HepG2 (cell line): ENCODE results near the gene ZNF318. TPM values are rescaled to one million over a fixed set of nuclear protein-coding genes. Genes with fewer than 3 reads are reported as not detected.
A peak's percentile ranks its signal among the peaks of the same experiment; 100 is the strongest.

ENCODE experiments used
- CENPX ChIP-seq: sonication (generic); formaldehyde crosslinking; IDR thresholded peaks from 2 replicates; pipeline ENCODE4 v1.9.0; 2021; ENCODE audit warnings: mild to moderate bottlenecking, missing genetic modification reagents, moderate library complexity
- FLYWCH1 ChIP-seq: sonication (generic); formaldehyde crosslinking; IDR thresholded peaks from 2 replicates; pipeline ENCODE4 v1.8.1; 2023; ENCODE audit warnings: mild to moderate bottlenecking, missing genetic modification reagents
- KLF12 ChIP-seq: sonication (generic); formaldehyde crosslinking; IDR thresholded peaks from 2 replicates; pipeline ENCODE4 v1.4.0; 2020; ENCODE audit warnings: missing genetic modification reagents, borderline replicate concordance
- NFE2 ChIP-seq: sonication (generic); formaldehyde crosslinking; IDR thresholded peaks from 2 replicates; pipeline ENCODE4 v1.4.0; 2020; ENCODE audit warnings: missing genetic modification reagents
- ZFAT ChIP-seq: sonication (generic); formaldehyde crosslinking; conservative IDR thresholded peaks from 2 replicates; pipeline ENCODE4 v1.8.1; 2023; ENCODE audit warnings: missing genetic modification reagents, inconsistent platforms
- ZNF235 ChIP-seq: sonication (generic); formaldehyde crosslinking; IDR thresholded peaks from 2 replicates; pipeline ENCODE4 v1.8.1; 2023; ENCODE audit warnings: mild to moderate bottlenecking, missing genetic modification reagents, borderline replicate concordance
- ZNF3 ChIP-seq: IDR thresholded peaks from 2 replicates; pipeline ENCODE4 v1.7.0; 2017; ENCODE audit warnings: inconsistent platforms
- ZNF354B ChIP-seq: sonication (generic); formaldehyde crosslinking; IDR thresholded peaks from 2 replicates; pipeline ENCODE4 v1.8.0; 2022; ENCODE audit warnings: mild to moderate bottlenecking, missing genetic modification reagents
- ZNF484 ChIP-seq: sonication (generic); formaldehyde crosslinking; IDR thresholded peaks from 2 replicates; pipeline ENCODE4 v1.5.1; 2020; ENCODE audit warnings: mild to moderate bottlenecking, low read depth, missing genetic modification reagents, borderline replicate concordance
- ZNF530 ChIP-seq: sonication (generic); formaldehyde crosslinking; IDR thresholded peaks from 2 replicates; pipeline ENCODE4 v1.5.0; 2020; ENCODE audit warnings: low read depth, mild to moderate bottlenecking, missing genetic modification reagents
- ZNF629 ChIP-seq: sonication (generic); formaldehyde crosslinking; conservative IDR thresholded peaks from 2 replicates; pipeline ENCODE4 v1.5.0; 2020; ENCODE audit warnings: missing genetic modification reagents
- ZNF670 ChIP-seq: sonication (generic); formaldehyde crosslinking; IDR thresholded peaks from 2 replicates; pipeline ENCODE4 v1.8.0; 2022; ENCODE audit warnings: mild to moderate bottlenecking, missing genetic modification reagents, borderline replicate concordance
- ZNF713 ChIP-seq: sonication (generic); formaldehyde crosslinking; IDR thresholded peaks from 2 replicates; pipeline ENCODE4 v1.4.0; 2020; ENCODE audit warnings: mild to moderate bottlenecking, missing genetic modification reagents
- ZNF773 ChIP-seq: sonication (generic); formaldehyde crosslinking; IDR thresholded peaks from 2 replicates; pipeline ENCODE4 v1.4.0; 2020; ENCODE audit warnings: missing genetic modification reagents, borderline replicate concordance
- polyA plus RNA-seq, 8 experiments: library from polyadenylated mRNA; depleted of rRNA in 3 of 8; stranded (reverse) in 7 of 8; unstranded in 1 of 8; fragments of >200 nt; fragmentation: Illumina TruSeq in 4 of 8; extraction: Trizol in 4 of 8; gene quantifications; 2 replicates each; pipeline versions ENCODE4 v1.2.1 to v1.2.3, GENCODE V29; 2011 to 2016; ENCODE audit warnings: low read depth in 4 of 8, missing spikeins in 1 of 8, mixed read lengths in 1 of 8; ENCODE audit not compliant: insufficient read depth in 1 of 8
- total RNA-seq, 5 experiments: library from RNA; depleted of rRNA; stranded (reverse); fragments of >200 nt; fragmentation: Illumina TruSeq; extraction: Trizol; gene quantifications; 2 replicates each; pipeline ENCODE4 v1.2.3, GENCODE V29; 2016; ENCODE audit warnings: low read depth in 1 of 5
- TF ChIP-seq, protein P1 (sequence below): sonication (generic); formaldehyde crosslinking; IDR thresholded peaks from 2 replicates; pipeline ENCODE4 v1.5.0; 2020; ENCODE audit warnings: missing genetic modification reagents
- TF ChIP-seq, protein P2 (sequence below): sonication (generic); formaldehyde crosslinking; IDR thresholded peaks from 2 replicates; pipeline ENCODE4 v1.4.0; 2020; ENCODE audit warnings: mild to moderate bottlenecking, missing genetic modification reagents
- TF ChIP-seq, protein P3 (sequence below): IDR thresholded peaks from 2 replicates; pipeline ENCODE4 v1.6.1; 2016; ENCODE audit warnings: mild to moderate bottlenecking
- TF ChIP-seq, protein P4 (sequence below): sonication (generic); formaldehyde crosslinking; IDR thresholded peaks from 2 replicates; pipeline ENCODE4 v1.4.0; 2020; ENCODE audit warnings: low read depth, mild to moderate bottlenecking, missing genetic modification reagents
- TF ChIP-seq, protein P5 (sequence below): sonication (generic); formaldehyde crosslinking; IDR thresholded peaks from 2 replicates; pipeline ENCODE4 v1.4.0; 2020; ENCODE audit warnings: missing genetic modification reagents, borderline replicate concordance
- TF ChIP-seq, protein P6 (sequence below): sonication (generic); formaldehyde crosslinking; IDR thresholded peaks from 2 replicates; pipeline ENCODE4 v1.5.0; 2020; ENCODE audit warnings: missing genetic modification reagents, mild to moderate bottlenecking, borderline replicate concordance

The ZNF318 gene
- total and polyA plus RNA-seq, 2 of the 13 experiments (the other 11 are each of a cell fraction or from before 2014, with no cell fraction given) = 13.0 to 14.5 TPM

DNA sequence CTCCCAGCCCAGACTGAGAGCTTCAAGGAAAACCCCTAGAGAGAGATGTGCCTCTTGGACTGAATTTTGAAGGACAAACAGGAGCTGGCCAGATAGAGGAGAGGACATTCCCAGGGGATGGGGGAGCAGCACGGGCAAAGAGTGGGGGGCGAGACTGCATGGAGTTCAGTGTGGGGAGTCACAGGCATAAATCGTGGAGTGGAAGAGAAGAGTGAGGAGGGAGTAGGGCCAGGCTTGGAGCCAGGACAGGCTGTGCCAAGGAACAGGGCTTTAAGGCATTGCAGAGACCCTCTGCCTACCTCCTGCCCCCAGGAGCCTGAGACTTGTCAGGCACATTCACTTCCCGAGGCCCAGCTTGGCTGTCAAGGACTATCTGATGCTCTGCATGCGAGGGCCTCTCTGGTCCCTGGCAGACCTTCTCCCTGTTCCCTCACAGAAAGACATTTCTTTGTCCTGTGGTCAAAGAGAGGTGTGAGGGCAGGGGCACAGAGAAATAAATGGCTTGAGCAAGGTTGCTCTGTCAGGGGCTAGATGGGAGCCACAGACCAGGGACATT is 76.6 kb downstream of the ZNF318 start (continued):
- no peak for TF ChIP-seq ZNF3 (CRISPR knock-in tag)
- TF ChIP-seq ZNF629 (CRISPR knock-in tag) = no peak
- no peak for TF ChIP-seq ZFAT (CRISPR knock-in tag)
- TF ChIP-seq, protein P1, sequence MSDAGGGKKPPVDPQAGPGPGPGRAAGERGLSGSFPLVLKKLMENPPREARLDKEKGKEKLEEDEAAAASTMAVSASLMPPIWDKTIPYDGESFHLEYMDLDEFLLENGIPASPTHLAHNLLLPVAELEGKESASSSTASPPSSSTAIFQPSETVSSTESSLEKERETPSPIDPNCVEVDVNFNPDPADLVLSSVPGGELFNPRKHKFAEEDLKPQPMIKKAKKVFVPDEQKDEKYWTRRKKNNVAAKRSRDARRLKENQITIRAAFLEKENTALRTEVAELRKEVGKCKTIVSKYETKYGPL = no peak
- TF ChIP-seq, protein P2, sequence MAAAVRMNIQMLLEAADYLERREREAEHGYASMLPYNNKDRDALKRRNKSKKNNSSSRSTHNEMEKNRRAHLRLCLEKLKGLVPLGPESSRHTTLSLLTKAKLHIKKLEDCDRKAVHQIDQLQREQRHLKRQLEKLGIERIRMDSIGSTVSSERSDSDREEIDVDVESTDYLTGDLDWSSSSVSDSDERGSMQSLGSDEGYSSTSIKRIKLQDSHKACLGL (CRISPR knock-in tag) = 0 out of 2 replicates have a peak, but pooled peaks have one; percentile 33
- no peak for TF ChIP-seq ZNF773 (CRISPR knock-in tag)
- TF ChIP-seq ZNF713 = no peak
- 0 out of 2 replicates have a peak, but pooled peaks have one; percentile 64 for TF ChIP-seq ZNF235 (CRISPR knock-in tag)
- no peak for TF ChIP-seq FLYWCH1 (CRISPR knock-in tag)
- TF ChIP-seq ZNF484 = no peak
- no peak for TF ChIP-seq NFE2 (CRISPR knock-in tag)
- TF ChIP-seq, protein P3, sequence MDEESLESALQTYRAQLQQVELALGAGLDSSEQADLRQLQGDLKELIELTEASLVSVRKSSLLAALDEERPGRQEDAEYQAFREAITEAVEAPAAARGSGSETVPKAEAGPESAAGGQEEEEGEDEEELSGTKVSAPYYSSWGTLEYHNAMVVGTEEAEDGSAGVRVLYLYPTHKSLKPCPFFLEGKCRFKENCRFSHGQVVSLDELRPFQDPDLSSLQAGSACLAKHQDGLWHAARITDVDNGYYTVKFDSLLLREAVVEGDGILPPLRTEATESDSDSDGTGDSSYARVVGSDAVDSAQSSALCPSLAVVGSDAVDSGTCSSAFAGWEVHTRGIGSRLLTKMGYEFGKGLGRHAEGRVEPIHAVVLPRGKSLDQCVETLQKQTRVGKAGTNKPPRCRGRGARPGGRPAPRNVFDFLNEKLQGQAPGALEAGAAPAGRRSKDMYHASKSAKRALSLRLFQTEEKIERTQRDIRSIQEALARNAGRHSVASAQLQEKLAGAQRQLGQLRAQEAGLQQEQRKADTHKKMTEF (CRISPR knock-in tag) = no peak
- TF ChIP-seq ZNF354B (CRISPR knock-in tag) = no peak
- no peak for TF ChIP-seq CENPX (CRISPR knock-in tag)
- TF ChIP-seq, protein P4, sequence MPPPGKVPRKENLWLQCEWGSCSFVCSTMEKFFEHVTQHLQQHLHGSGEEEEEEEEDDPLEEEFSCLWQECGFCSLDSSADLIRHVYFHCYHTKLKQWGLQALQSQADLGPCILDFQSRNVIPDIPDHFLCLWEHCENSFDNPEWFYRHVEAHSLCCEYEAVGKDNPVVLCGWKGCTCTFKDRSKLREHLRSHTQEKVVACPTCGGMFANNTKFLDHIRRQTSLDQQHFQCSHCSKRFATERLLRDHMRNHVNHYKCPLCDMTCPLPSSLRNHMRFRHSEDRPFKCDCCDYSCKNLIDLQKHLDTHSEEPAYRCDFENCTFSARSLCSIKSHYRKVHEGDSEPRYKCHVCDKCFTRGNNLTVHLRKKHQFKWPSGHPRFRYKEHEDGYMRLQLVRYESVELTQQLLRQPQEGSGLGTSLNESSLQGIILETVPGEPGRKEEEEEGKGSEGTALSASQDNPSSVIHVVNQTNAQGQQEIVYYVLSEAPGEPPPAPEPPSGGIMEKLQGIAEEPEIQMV (CRISPR knock-in tag) = no peak
- TF ChIP-seq, protein P5, sequence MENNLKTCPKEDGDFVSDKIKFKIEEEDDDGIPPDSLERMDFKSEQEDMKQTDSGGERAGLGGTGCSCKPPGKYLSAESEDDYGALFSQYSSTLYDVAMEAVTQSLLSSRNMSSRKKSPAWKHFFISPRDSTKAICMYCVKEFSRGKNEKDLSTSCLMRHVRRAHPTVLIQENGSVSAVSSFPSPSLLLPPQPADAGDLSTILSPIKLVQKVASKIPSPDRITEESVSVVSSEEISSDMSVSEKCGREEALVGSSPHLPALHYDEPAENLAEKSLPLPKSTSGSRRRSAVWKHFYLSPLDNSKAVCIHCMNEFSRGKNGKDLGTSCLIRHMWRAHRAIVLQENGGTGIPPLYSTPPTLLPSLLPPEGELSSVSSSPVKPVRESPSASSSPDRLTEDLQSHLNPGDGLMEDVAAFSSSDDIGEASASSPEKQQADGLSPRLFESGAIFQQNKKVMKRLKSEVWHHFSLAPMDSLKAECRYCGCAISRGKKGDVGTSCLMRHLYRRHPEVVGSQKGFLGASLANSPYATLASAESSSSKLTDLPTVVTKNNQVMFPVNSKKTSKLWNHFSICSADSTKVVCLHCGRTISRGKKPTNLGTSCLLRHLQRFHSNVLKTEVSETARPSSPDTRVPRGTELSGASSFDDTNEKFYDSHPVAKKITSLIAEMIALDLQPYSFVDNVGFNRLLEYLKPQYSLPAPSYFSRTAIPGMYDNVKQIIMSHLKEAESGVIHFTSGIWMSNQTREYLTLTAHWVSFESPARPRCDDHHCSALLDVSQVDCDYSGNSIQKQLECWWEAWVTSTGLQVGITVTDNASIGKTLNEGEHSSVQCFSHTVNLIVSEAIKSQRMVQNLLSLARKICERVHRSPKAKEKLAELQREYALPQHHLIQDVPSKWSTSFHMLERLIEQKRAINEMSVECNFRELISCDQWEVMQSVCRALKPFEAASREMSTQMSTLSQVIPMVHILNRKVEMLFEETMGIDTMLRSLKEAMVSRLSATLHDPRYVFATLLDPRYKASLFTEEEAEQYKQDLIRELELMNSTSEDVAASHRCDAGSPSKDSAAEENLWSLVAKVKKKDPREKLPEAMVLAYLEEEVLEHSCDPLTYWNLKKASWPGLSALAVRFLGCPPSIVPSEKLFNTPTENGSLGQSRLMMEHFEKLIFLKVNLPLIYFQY (CRISPR knock-in tag) = no peak
- no peak for TF ChIP-seq KLF12 (CRISPR knock-in tag)
- TF ChIP-seq ZNF670 = no peak
- no peak for TF ChIP-seq ZNF530
- TF ChIP-seq, protein P6, sequence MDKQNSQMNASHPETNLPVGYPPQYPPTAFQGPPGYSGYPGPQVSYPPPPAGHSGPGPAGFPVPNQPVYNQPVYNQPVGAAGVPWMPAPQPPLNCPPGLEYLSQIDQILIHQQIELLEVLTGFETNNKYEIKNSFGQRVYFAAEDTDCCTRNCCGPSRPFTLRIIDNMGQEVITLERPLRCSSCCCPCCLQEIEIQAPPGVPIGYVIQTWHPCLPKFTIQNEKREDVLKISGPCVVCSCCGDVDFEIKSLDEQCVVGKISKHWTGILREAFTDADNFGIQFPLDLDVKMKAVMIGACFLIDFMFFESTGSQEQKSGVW (CRISPR knock-in tag) = no peak
